H1 (cell line): ENCODE results near the gene ACTG1. TPM values are rescaled to one million over a fixed set of nuclear protein-coding genes. Genes with fewer than 3 reads are reported as not detected.

Experiments used
- CTCF ChIA-PET: fragments of 300-600 bp; sonication (Branson Sonifier 250); formaldehyde crosslinking; loops from one replicate; lab custom pipeline; 2021; ENCODE audit not compliant: partially characterized antibody; lab: Charles Lee
- POLR2A ChIA-PET: fragments of 300-600 bp; sonication (Branson Sonifier 250); formaldehyde crosslinking; loops from one replicate; lab custom pipeline; 2021; ENCODE audit warnings: inconsistent platforms; ENCODE audit not compliant: partially characterized antibody; lab: Charles Lee
- DNase-seq, 2 experiments: peaks; one replicate each; pipeline versions ENCODE4 v3.0.0 to v3.0.0-alpha.2; 2010 to 2022; ENCODE audit warnings: low spot score in 2 of 2, low read depth in 1 of 2, mixed read lengths in 1 of 2
- FAIRE-seq: peaks from 2 replicates; lab custom pipeline; 2011; peaks lifted over from hg19 to GRCh38; lab: Jason Lieb, UNC
- H2AFZ ChIP-seq: 2 replicates; pipeline ENCODE4 v1.8.1; 2012; ENCODE audit warnings: low read length, inconsistent platforms
- H2AK5ac ChIP-seq: 2 replicates; pipeline ENCODE4 v1.6.1; 2013; ENCODE audit warnings: low read depth, low read length
- H2BK120ac ChIP-seq: replicated peaks from 2 replicates; pipeline ENCODE3; 2013; ENCODE audit warnings: low read depth, low read length, inconsistent platforms
- H2BK12ac ChIP-seq: 2 replicates; pipeline ENCODE4 v1.6.1; 2013; ENCODE audit warnings: low read depth, low read length
- H2BK15ac ChIP-seq: 2 replicates; pipeline ENCODE4 v1.6.1; 2013; ENCODE audit warnings: low read length
- H2BK20ac ChIP-seq: 2 replicates; pipeline ENCODE4 v1.6.1; 2013; ENCODE audit warnings: low read length
- H2BK5ac ChIP-seq: 2 replicates; pipeline ENCODE4 v1.6.1; 2013; ENCODE audit warnings: low read depth, low read length
- H3K14ac ChIP-seq: 2 replicates; pipeline ENCODE4 v1.6.1; 2013; ENCODE audit warnings: inconsistent platforms; ENCODE audit not compliant: insufficient read length
- H3K18ac ChIP-seq: 2 replicates; pipeline ENCODE4 v1.6.1; 2013; ENCODE audit warnings: low read length; ENCODE audit errors: extremely low read depth
- H3K23ac ChIP-seq: 2 replicates; pipeline ENCODE4 v1.6.1; 2013; ENCODE audit warnings: inconsistent platforms; ENCODE audit not compliant: insufficient read length
- H3K23me2 ChIP-seq: 2 replicates; pipeline ENCODE4 v1.6.1; 2013; ENCODE audit warnings: low read depth, low read length
- H3K27ac ChIP-seq: 2 replicates; pipeline ENCODE4 v1.6.1; 2011; ENCODE audit warnings: low read depth, low read length, inconsistent platforms
- H3K27me3 ChIP-seq, 4 experiments: replicated peaks in 1 of 4; 1 replicate in 1 of 4; 2 replicates in 3 of 4; pipeline versions ENCODE4 v1.6.1 to v1.8.1; 2011 to 2013; ENCODE audit warnings: low read length in 3 of 4, mild to moderate bottlenecking in 3 of 4, inconsistent platforms in 2 of 4, mixed read lengths in 2 of 4, moderate library complexity in 1 of 4; ENCODE audit not compliant: control insufficient read depth in 3 of 4, insufficient read depth in 3 of 4; ENCODE audit errors: extremely low read depth in 1 of 4
- H3K36me3 ChIP-seq, 4 experiments: 2 replicates each; pipeline versions ENCODE4 v1.6.1 to v1.8.1; 2011 to 2013; ENCODE audit warnings: mild to moderate bottlenecking in 4 of 4, low read length in 3 of 4, moderate library complexity in 2 of 4, control low read depth in 1 of 4, inconsistent platforms in 1 of 4; ENCODE audit not compliant: insufficient read depth in 4 of 4, control insufficient read depth in 2 of 4
- H3K4ac ChIP-seq: replicated peaks from 2 replicates; pipeline ENCODE3; 2013; ENCODE audit warnings: low read length, low read depth, mixed read lengths, inconsistent platforms; ENCODE audit not compliant: insufficient read length
- H3K4me1 ChIP-seq, 4 experiments: replicated peaks in 1 of 4; 1 replicate in 1 of 4; 2 replicates in 3 of 4; pipeline versions ENCODE4 v1.6.1 to v1.8.1; 2011 to 2013; ENCODE audit warnings: low read length in 3 of 4, inconsistent platforms in 2 of 4, mixed read lengths in 1 of 4; ENCODE audit not compliant: insufficient read depth in 4 of 4, control insufficient read depth in 3 of 4
- H3K4me2 ChIP-seq, 2 experiments: 2 replicates each; pipeline versions ENCODE4 v1.6.1 to v1.8.1; 2011 to 2013; ENCODE audit warnings: low read depth in 2 of 2, low read length in 2 of 2, control low read depth in 1 of 2, inconsistent platforms in 1 of 2, mild to moderate bottlenecking in 1 of 2; ENCODE audit not compliant: insufficient read depth in 1 of 2
- H3K4me3 ChIP-seq, 4 experiments: fragments of 200-600, 300-600 bp in 1 of 4; sonication (generic), shearing (Covaris generic), sonication (Bioruptor Twin) in 1 of 4; 2 replicates each; pipeline versions ENCODE4 v1.5.1 to v1.8.1; 2011 to 2016; ENCODE audit warnings: low read length in 4 of 4, low read depth in 3 of 4, control low read depth in 2 of 4, inconsistent platforms in 2 of 4, mild to moderate bottlenecking in 2 of 4, mixed read lengths in 1 of 4, moderate library complexity in 1 of 4; ENCODE audit not compliant: insufficient read depth in 2 of 4; ENCODE audit errors: extremely low read depth in 1 of 4
- H3K56ac ChIP-seq: replicated peaks from 2 replicates; pipeline ENCODE3; 2013; ENCODE audit warnings: low read depth, mild to moderate bottlenecking, mixed read lengths, low read length, inconsistent platforms; ENCODE audit not compliant: insufficient read length
- H3K79me1 ChIP-seq: 2 replicates; pipeline ENCODE4 v1.6.1; 2013; ENCODE audit warnings: low read depth, low read length, control low read depth
- H3K79me2 ChIP-seq, 2 experiments: 2 replicates each; pipeline versions ENCODE4 v1.6.1 to v1.8.1; 2012 to 2013; ENCODE audit warnings: low read length in 2 of 2, mild to moderate bottlenecking in 2 of 2, inconsistent platforms in 1 of 2; ENCODE audit not compliant: insufficient read depth in 2 of 2, control insufficient read depth in 1 of 2
- H3K9ac ChIP-seq, 4 experiments: replicated peaks in 1 of 4; 1 replicate in 1 of 4; 2 replicates in 3 of 4; pipeline versions ENCODE4 v1.6.1 to v1.8.1; 2011 to 2013; ENCODE audit warnings: low read depth in 3 of 4, low read length in 3 of 4, control low read depth in 2 of 4, mild to moderate bottlenecking in 2 of 4, moderate library complexity in 2 of 4, inconsistent platforms in 1 of 4; ENCODE audit errors: extremely low read depth in 1 of 4
- H3K9me3 ChIP-seq, 2 experiments: 2 replicates each; pipeline versions ENCODE4 v1.6.1 to v1.8.1; 2012 to 2013; ENCODE audit warnings: mild to moderate bottlenecking in 2 of 2, moderate library complexity in 2 of 2, control low read depth in 1 of 2, inconsistent platforms in 1 of 2, low read depth in 1 of 2, low read length in 1 of 2, mixed read lengths in 1 of 2; ENCODE audit not compliant: insufficient read depth in 2 of 2
- H4K20me1 ChIP-seq, 2 experiments: replicated peaks in 1 of 2; 2 replicates each; pipeline versions ENCODE3 to v1.8.1; 2011 to 2013; ENCODE audit warnings: inconsistent platforms in 2 of 2, low read length in 2 of 2, mild to moderate bottlenecking in 1 of 2; ENCODE audit not compliant: insufficient read depth in 2 of 2, control insufficient read depth in 1 of 2
- H4K5ac ChIP-seq: 2 replicates; pipeline ENCODE4 v1.6.1; 2013; ENCODE audit warnings: low read length, low read depth, mixed read lengths, inconsistent platforms; ENCODE audit not compliant: insufficient read length
- H4K8ac ChIP-seq: 2 replicates; pipeline ENCODE4 v1.8.0; 2013; ENCODE audit warnings: mild to moderate bottlenecking, moderate library complexity, low read length, inconsistent platforms; ENCODE audit not compliant: insufficient read depth; ENCODE audit errors: extremely low read depth
- H4K91ac ChIP-seq: replicated peaks from 2 replicates; pipeline ENCODE3; 2013; ENCODE audit warnings: low read length, mixed read lengths, inconsistent platforms; ENCODE audit not compliant: insufficient read length
- ATF3 ChIP-seq: IDR thresholded peaks from 2 replicates; pipeline ENCODE4 v1.6.1; 2011; ENCODE audit warnings: low read depth, mild to moderate bottlenecking, low read length; ENCODE audit not compliant: insufficient read depth
- CBX5 ChIP-seq: fragments of 300-800, 300-1000 bp; sonication (generic); IDR thresholded peaks from 2 replicates; pipeline ENCODE4 v1.7.1; 2016; ENCODE audit warnings: antibody characterized with exemption, low read length, low read depth
- CHD2 ChIP-seq: IDR thresholded peaks from 2 replicates; pipeline ENCODE4 v1.6.1; 2012; ENCODE audit warnings: low read length, improper control_type of control experiment
- GABPA ChIP-seq: IDR thresholded peaks from 2 replicates; pipeline ENCODE4 v1.6.1; 2011; ENCODE audit warnings: mild to moderate bottlenecking, low read length, moderate library complexity, borderline replicate concordance; ENCODE audit not compliant: insufficient read depth
- JUND ChIP-seq: IDR thresholded peaks from 2 replicates; pipeline ENCODE4 v1.6.1; 2011; ENCODE audit warnings: mild to moderate bottlenecking, improper control_type of control experiment, low read length
- MAFK ChIP-seq: IDR thresholded peaks from 2 replicates; pipeline ENCODE4 v1.6.1; 2012; ENCODE audit warnings: low read depth, mild to moderate bottlenecking, improper control_type of control experiment, low read length
- NANOG ChIP-seq: IDR thresholded peaks from 2 replicates; pipeline ENCODE4 v1.6.1; 2011; ENCODE audit warnings: low read length, low read depth, mild to moderate bottlenecking, inconsistent platforms; ENCODE audit not compliant: insufficient read depth, poor library complexity, severe bottlenecking
- POU5F1 ChIP-seq: IDR thresholded peaks from 2 replicates; pipeline ENCODE4 v1.6.1; 2011; ENCODE audit warnings: low read depth, mild to moderate bottlenecking, low read length, moderate library complexity
- RFX5 ChIP-seq: IDR thresholded peaks from 2 replicates; pipeline ENCODE4 v1.6.1; 2011; ENCODE audit warnings: low read depth, low read length, improper control_type of control experiment, borderline replicate concordance
- SP2 ChIP-seq: IDR thresholded peaks from 2 replicates; pipeline ENCODE4 v1.6.1; 2012; ENCODE audit warnings: mild to moderate bottlenecking, low read length, inconsistent platforms
- TAF1 ChIP-seq: IDR thresholded peaks from 2 replicates; pipeline ENCODE4 v1.6.1; 2011; ENCODE audit warnings: mild to moderate bottlenecking, low read depth, low read length
- TCF12 ChIP-seq: IDR thresholded peaks from 2 replicates; pipeline ENCODE4 v1.6.1; 2011; ENCODE audit warnings: low read depth, mild to moderate bottlenecking, low read length
- YY1 ChIP-seq: IDR thresholded peaks from 2 replicates; pipeline ENCODE4 v1.6.1; 2011; ENCODE audit warnings: low read depth, mild to moderate bottlenecking, low read length
- WGBS, 2 experiments: shearing (Covaris generic) in 1 of 2; methylation state at CpG; one replicate each; pipeline versions ENCODE4 v1.1.6 to v1.1.7; 2013 to 2015; ENCODE audit warnings: low lambda C conversion rate in 2 of 2, mixed read lengths in 2 of 2, inconsistent platforms in 1 of 2, low coverage in 1 of 2, missing lambda C conversion rate in 1 of 2; ENCODE audit not compliant: insufficient replicate concordance in 2 of 2, insufficient coverage in 1 of 2, insufficient read length in 1 of 2; ENCODE audit errors: extremely low coverage in 1 of 2, missing lambda C conversion rate in 1 of 2; 5-methylcytosine and 5-hydroxymethylcytosine counted together
- polyA plus RNA-seq, 7 experiments: library from polyadenylated mRNA; depleted of rRNA in 3 of 7; stranded (reverse) in 5 of 7; unstranded in 2 of 7; fragments of >200 nt in 5 of 7; fragments of 200-250 nt in 2 of 7; gene quantifications; 1 replicate in 5 of 7; 2 replicates in 1 of 7; 4 replicates in 1 of 7; pipeline versions ENCODE4 v1.2.1 to v1.2.3, GENCODE V29; 2011 to 2013; ENCODE audit warnings: missing spikeins in 2 of 7, mixed read lengths in 2 of 7
- total RNA-seq: library from RNA; stranded (reverse); fragmentation: NEBNext Ultra II Directional; extraction: Animal tissue kit (Norgen Biotek cat#: 25700); gene quantifications from 2 replicates; pipeline ENCODE4 v1.2.1, GENCODE V29; 2021

The ACTG1 gene
- total and polyA plus RNA-seq, 2 of the 8 experiments (the other 6 are each of a cell fraction or from before 2014, with no cell fraction given), result 3,535 to 5,010 TPM

DNA sequence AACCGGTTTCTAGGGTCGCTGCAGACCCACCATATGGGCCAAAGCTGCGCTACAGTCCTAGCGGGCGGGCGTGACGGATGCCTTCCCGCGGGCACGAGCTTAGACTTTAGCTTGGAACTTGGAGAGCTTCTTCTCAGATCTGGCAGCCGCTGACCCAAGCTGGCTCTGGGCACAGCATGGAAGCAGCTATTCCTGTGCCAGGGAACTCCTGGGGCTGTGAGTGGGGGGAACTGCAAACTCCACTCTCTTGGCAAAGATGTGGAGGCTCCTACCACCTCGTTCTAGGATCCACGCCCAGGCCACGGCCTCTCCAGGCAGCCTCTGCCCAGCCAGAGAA, 30.7 kb upstream of the ACTG1 start:
- Histone ChIP-seq H3K4me3 (no peak overlapping the region), H3K4me1 (no peaks in the 10 kb centered on the region), H4K8ac (no peak overlapping the region), H2BK12ac (no peak overlapping the region), H3K36me3 (peaks cover 2 to 33% (median 22%) of the 10 kb centered on the region in 4 experiments; a peak in 7 of 8 replicates), H3K18ac (no peak overlapping the region), H3K79me1 (peaks cover under 1% of the 10 kb centered on the region; the same call in 1 of the 2 replicates), H2BK15ac (no peak overlapping the region), H3K9ac (no peak overlapping the region), H4K20me1 (peaks cover 2 to 19% of the 10 kb centered on the region in 2 experiments), H2BK120ac (no peak overlapping the region), H3K4me2 (no peak overlapping the region), H2BK5ac (no peak overlapping the region), H3K14ac (no peak overlapping the region), H2AFZ (no peak overlapping the region), H4K91ac (no peak overlapping the region), H4K5ac (no peak overlapping the region), H3K79me2 (no peaks in the 10 kb centered on the region), H2BK20ac (no peak overlapping the region), H3K27ac (no peak overlapping the region), H3K27me3 (no peaks in the 10 kb centered on the region; a peak in 1 of 7 replicates), H3K56ac (no peak overlapping the region), H3K4ac (no peak overlapping the region), H3K9me3 (no peaks in the 10 kb centered on the region), H3K23me2 (no peaks in the 10 kb centered on the region), H2AK5ac (no peak overlapping the region), H3K23ac (no peak overlapping the region)
- POLR2A ChIA-PET, result interaction anchor here (1.1 to 2.6 kb wide), 4 partner anchors 9 to 34 kb away, joined by 3 to 11 read pairs (median 4); partner anchors contain the start of gene FSCN2
- TF ChIP-seq TAF1 (no peak), POU5F1 (no peak), SP2 (no peak), GABPA (no peak), NANOG (no peak), JUND (no peak), CHD2 (no peak), RFX5 (no peak), TCF12 (no peak), ATF3 (no peak), CBX5 (no peak), MAFK (no peak), YY1 (no peak)
- CTCF ChIA-PET, result interaction anchor here (1.0 to 1.7 kb wide), 4 partner anchors 24 to 290 kb away, joined by 3 to 4 read pairs (median 3); no protein-coding TSS in a partner anchor
- WGBS, 2 experiments, result 95% methylated on average over 14 of the region's 14 CpGs; no CpG with 5 or more reads in 1 of the 2 experiments
- no peak for FAIRE-seq
- no peak for DNase-seq
